Hepatocyte (in vitro differentiated cells): ENCODE data around the gene PLCG1.

ENCODE experiments used
- CTCF ChIP-seq: fragments of 200-600 bp; sonication (generic); IDR thresholded peaks from 2 replicates; pipeline ENCODE4 v1.5.1; 2016; ENCODE audit warnings: antibody characterized with exemption, mild to moderate bottlenecking; ENCODE audit not compliant: poor library complexity
- EZH2phosphoT487 ChIP-seq: fragments of 200-600 bp; sonication (generic); IDR thresholded peaks from one replicate; pipeline ENCODE4 v1.6.1; 2018; ENCODE audit warnings: antibody characterized with exemption, mild to moderate bottlenecking, low read depth, moderate library complexity; ENCODE audit not compliant: unreplicated experiment, severe bottlenecking

DNA sequence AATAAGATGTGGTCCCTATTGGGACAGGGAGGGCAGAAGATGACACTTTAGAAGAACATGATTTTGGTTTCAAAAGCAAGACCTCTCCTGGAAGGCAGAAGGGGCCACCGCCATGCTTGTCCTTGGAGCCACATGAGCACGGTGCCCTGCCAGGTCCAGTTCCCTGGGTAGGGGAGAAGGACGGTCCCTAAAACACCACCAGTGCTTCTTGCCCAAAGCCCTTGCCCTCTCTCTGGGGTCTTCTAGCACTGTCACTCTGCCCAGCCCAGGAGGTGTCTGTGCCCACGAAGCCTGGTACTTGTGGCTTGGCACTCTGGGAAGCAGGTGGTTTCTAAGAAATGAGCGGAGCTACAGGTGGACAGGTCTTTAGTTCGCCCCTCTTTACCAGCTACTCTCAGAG lies 46.0 kb downstream of the PLCG1 start:
- no peak for TF ChIP-seq CTCF
- no peak for TF ChIP-seq EZH2phosphoT487
